Breast epithelium (tissue), 4 donors: ENCODE measurements around the gene SRSF8. TPM values are rescaled to one million over a fixed set of nuclear protein-coding genes. Genes with fewer than 3 reads are reported as not detected.
"Not testable (repeated sequence)": the region's sequence is repeated elsewhere in the genome, so short reads cannot be mapped to it uniquely, and the experiment has no call there.

ENCODE experiments used
- DNase-seq, 2 donors: peaks; one replicate each; pipeline ENCODE4 v3.0.0-alpha.2; 2019; ENCODE audit warnings: low spot score in 2 of 2
- H3K27ac ChIP-seq, 2 donors: fragments of 200-600 bp; sonication (generic) in 1 of 2; one replicate each; pipeline ENCODE4 v1.5.1; 2016 to 2019; ENCODE audit warnings: mild to moderate bottlenecking in 1 of 2
- H3K27me3 ChIP-seq, 2 donors: fragments of 200-600 bp; sonication (generic) in 1 of 2; one replicate each; pipeline versions ENCODE4 v1.5.1 to v1.6.0; 2017 to 2019; ENCODE audit warnings: control low read depth in 1 of 2, mild to moderate bottlenecking in 1 of 2
- H3K36me3 ChIP-seq: fragments of 200-600 bp; one replicate; pipeline ENCODE4 v1.5.1; 2019
- H3K4me1 ChIP-seq, 2 donors: fragments of 200-600 bp; sonication (generic); one replicate each; pipeline ENCODE4 v1.5.1; 2016 to 2019; ENCODE audit warnings: control low read depth in 1 of 2
- H3K4me3 ChIP-seq, 3 donors: fragments of 200-600 bp; sonication (generic); 1 replicate in 2 of 3; 2 replicates in 1 of 3; pipeline ENCODE4 v1.5.1; 2016 to 2019; ENCODE audit warnings: mild to moderate bottlenecking in 3 of 3, moderate library complexity in 2 of 3
- H3K9me3 ChIP-seq, 2 donors: fragments of 200-600 bp; sonication (generic) in 1 of 2; one replicate each; pipeline ENCODE4 v1.5.1; 2016 to 2019; ENCODE audit warnings: control low read depth in 1 of 2
- CTCF ChIP-seq, 3 donors: fragments of 450-650 bp; IDR thresholded peaks; one replicate each; pipeline ENCODE4 v1.5.1; 2016 to 2017; ENCODE audit warnings: antibody characterized with exemption in 3 of 3, mild to moderate bottlenecking in 3 of 3, moderate library complexity in 3 of 3
- POLR2A ChIP-seq: fragments of 450-650 bp; IDR thresholded peaks from one replicate; pipeline ENCODE4 v1.6.1; 2016; ENCODE audit warnings: antibody characterized with exemption, mild to moderate bottlenecking, moderate library complexity
- POLR2AphosphoS5 ChIP-seq, 3 donors: sonication (generic); formaldehyde crosslinking; IDR thresholded peaks; one replicate each; pipeline ENCODE4 v1.6.1; 2017; ENCODE audit warnings: antibody characterized with exemption in 3 of 3
- intact Hi-C: fragments of 100-400 bp; cut with DNase I; formaldehyde crosslinking; loops from one replicate; pipeline ENCODE4 v1.15.1; 2023; ENCODE audit warnings: low total_unique reads
- total RNA-seq, 3 donors: library from RNA; depleted of rRNA; stranded (reverse); fragments of >200 nt; gene quantifications; one replicate each; pipeline ENCODE4 v1.1.0, GENCODE V29; 2016

The SRSF8 gene
- total RNA-seq: 10 to 100 TPM; 35.4 to 52.4 (median 36.1) TPM

- H3K36me3 ChIP-seq: no peaks in the 10 kb centered on the region
- H3K27ac ChIP-seq: peak within 1 kb of the TSS; percentile 98 to 99
- H3K4me3 ChIP-seq: peak within 1 kb of the TSS; percentile 88 to 92 (median 89)
- intact Hi-C loops: no loop called here
- H3K4me1 ChIP-seq: peaks cover 0 to 3% of the 10 kb centered on the region in 2 donors
- TF ChIP-seq POLR2A: no peak
- TF ChIP-seq CTCF (IDR thresholded peaks at IDR 0.05): no peak
- TF ChIP-seq POLR2AphosphoS5 (IDR thresholded peaks at IDR 0.05): no peak
- H3K27me3 ChIP-seq: no peaks in the 10 kb centered on the region
- no peak for DNase-seq
- no peaks in the 10 kb centered on the region for H3K9me3 ChIP-seq
These were observed at the start of gene SRSF8 for GRCh38 chr11:95066716-95067038. Gene SRSF8 (plus strand): TSS chr11:95066919. CDS start chr11:95067227, 308 bp downstream.

GRCh38 chr11:95021468-95021867, 45.3 kb upstream of the SRSF8 start:
- intact Hi-C loops, H3K27ac ChIP-seq, DNase-seq, H3K4me1 ChIP-seq, H3K36me3 ChIP-seq, H3K9me3 ChIP-seq, H3K4me3 ChIP-seq, H3K27me3 ChIP-seq: not testable (repeated sequence)

GRCh38 chr11:95024958-95025357, 41.8 kb upstream of the SRSF8 start, which contains the start of gene KDM4E:
Gene KDM4E (plus strand): TSS chr11:95025258. CDS start chr11:95025558, 300 bp downstream.
- intact Hi-C loops: no loop called here
- H3K4me3 ChIP-seq: no peak within 1 kb of the TSS
- H3K27me3 ChIP-seq: no peaks in the 10 kb centered on the region
- no peaks in the 10 kb centered on the region for H3K4me1 ChIP-seq
- no peaks in the 10 kb centered on the region for H3K36me3 ChIP-seq
- no peaks in the 10 kb centered on the region for H3K9me3 ChIP-seq
- TF ChIP-seq POLR2AphosphoS5 (IDR thresholded peaks at IDR 0.05) (no peak), POLR2A (no peak), CTCF (IDR thresholded peaks at IDR 0.05) (no peak)
- H3K27ac ChIP-seq: no peak within 1 kb of the TSS
- DNase-seq: no peak

- H3K36me3 ChIP-seq, H3K27me3 ChIP-seq, H3K9me3 ChIP-seq, H3K4me1 ChIP-seq, H3K4me3 ChIP-seq, intact Hi-C loops, DNase-seq, H3K27ac ChIP-seq: not testable (repeated sequence)
These were observed 41.1 kb upstream of the SRSF8 start for GRCh38 chr11:95025594-95025993.

GRCh38 chr11:95028357-95028756, 38.4 kb upstream of the SRSF8 start:
- DNase-seq: no peak
- TF ChIP-seq CTCF (IDR thresholded peaks at IDR 0.05): no peak
- no peak for TF ChIP-seq POLR2A
- no peak for TF ChIP-seq POLR2AphosphoS5 (IDR thresholded peaks at IDR 0.05)
- Histone ChIP-seq H3K27me3 (no peaks in the 10 kb centered on the region), H3K36me3 (no peaks in the 10 kb centered on the region), H3K4me3 (no peak overlapping the region), H3K27ac (no peak overlapping the region), H3K4me1 (no peaks in the 10 kb centered on the region), H3K9me3 (no peaks in the 10 kb centered on the region)
- intact Hi-C loops: no loop called here

- H3K36me3 ChIP-seq: no peaks in the 10 kb centered on the region
- H3K9me3 ChIP-seq: no peaks in the 10 kb centered on the region
- no peaks in the 10 kb centered on the region for H3K4me1 ChIP-seq
- TF ChIP-seq POLR2A: no peak
- no peak for TF ChIP-seq POLR2AphosphoS5 (IDR thresholded peaks at IDR 0.05)
- no peak for TF ChIP-seq CTCF (IDR thresholded peaks at IDR 0.05)
- no peak for DNase-seq
- intact Hi-C loops: no loop called here
- no peak overlapping the region for H3K4me3 ChIP-seq
- H3K27me3 ChIP-seq: no peaks in the 10 kb centered on the region
- no peak overlapping the region for H3K27ac ChIP-seq
These were observed 33.7 kb upstream of the SRSF8 start for GRCh38 chr11:95033051-95033450.
